ENCODE measurements around the gene TSPAN9. TPM values are rescaled to one million over a fixed set of nuclear protein-coding genes. Genes with fewer than 3 reads are reported as not detected.

The TSPAN9 gene
- total and polyA plus RNA-seq, 4 donors = 17.4 to 62.9 (median 34.2) TPM

DNA sequence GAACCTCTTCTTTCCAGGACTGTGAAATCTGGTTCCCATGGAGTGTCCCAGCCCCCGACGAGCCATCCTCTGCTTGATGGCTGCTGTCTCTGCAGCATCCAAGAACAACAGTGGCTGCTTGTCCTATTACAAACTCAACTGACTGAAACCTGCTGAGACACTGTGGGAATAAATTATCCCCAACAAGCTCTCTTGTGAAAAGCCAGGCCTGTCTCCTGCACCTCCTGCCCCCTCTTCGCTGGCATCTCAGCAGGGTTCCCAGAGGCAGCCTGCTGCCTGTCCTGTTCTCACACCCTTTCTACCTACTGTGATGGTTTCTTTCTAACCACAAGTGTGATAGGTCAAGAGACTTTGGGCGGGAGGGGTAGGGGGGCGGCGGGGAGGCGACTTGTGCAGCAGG lies 180.2 kb downstream of the TSPAN9 start:
- H3K27ac ChIP-seq (ENCODE audit: low read depth in 1 of 2, low read length in 2 of 2) = no peak overlapping the region
- WGBS = 94% methylated on average over 7 of the region's 7 CpGs
- TF ChIP-seq, protein P1, sequence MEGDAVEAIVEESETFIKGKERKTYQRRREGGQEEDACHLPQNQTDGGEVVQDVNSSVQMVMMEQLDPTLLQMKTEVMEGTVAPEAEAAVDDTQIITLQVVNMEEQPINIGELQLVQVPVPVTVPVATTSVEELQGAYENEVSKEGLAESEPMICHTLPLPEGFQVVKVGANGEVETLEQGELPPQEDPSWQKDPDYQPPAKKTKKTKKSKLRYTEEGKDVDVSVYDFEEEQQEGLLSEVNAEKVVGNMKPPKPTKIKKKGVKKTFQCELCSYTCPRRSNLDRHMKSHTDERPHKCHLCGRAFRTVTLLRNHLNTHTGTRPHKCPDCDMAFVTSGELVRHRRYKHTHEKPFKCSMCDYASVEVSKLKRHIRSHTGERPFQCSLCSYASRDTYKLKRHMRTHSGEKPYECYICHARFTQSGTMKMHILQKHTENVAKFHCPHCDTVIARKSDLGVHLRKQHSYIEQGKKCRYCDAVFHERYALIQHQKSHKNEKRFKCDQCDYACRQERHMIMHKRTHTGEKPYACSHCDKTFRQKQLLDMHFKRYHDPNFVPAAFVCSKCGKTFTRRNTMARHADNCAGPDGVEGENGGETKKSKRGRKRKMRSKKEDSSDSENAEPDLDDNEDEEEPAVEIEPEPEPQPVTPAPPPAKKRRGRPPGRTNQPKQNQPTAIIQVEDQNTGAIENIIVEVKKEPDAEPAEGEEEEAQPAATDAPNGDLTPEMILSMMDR (IDR thresholded peaks at IDR 0.05; ENCODE audit: low read depth, low read length, missing input control) = no peak
- TF ChIP-seq HNF4A (conservative IDR thresholded peaks at IDR 0.05) (no peak), FOXA1 (IDR thresholded peaks at IDR 0.05) (no peak), EGR1 (IDR thresholded peaks at IDR 0.05; ENCODE audit: low read depth in 2 of 2) (no peak), FOXA2 (IDR thresholded peaks at IDR 0.05) (no peak), SP1 (IDR thresholded peaks at IDR 0.05) (no peak), GABPA (IDR thresholded peaks at IDR 0.05 in 1 of 2, conservative IDR thresholded peaks at IDR 0.05 in 1 of 2) (no peak), JUND (IDR thresholded peaks at IDR 0.05) (no peak), YY1 (IDR thresholded peaks at IDR 0.05) (no peak), NR2F2 (IDR thresholded peaks at IDR 0.05) (no peak), ATF3 (IDR thresholded peaks at IDR 0.05) (no peak)
- TF ChIP-seq, protein P2, sequence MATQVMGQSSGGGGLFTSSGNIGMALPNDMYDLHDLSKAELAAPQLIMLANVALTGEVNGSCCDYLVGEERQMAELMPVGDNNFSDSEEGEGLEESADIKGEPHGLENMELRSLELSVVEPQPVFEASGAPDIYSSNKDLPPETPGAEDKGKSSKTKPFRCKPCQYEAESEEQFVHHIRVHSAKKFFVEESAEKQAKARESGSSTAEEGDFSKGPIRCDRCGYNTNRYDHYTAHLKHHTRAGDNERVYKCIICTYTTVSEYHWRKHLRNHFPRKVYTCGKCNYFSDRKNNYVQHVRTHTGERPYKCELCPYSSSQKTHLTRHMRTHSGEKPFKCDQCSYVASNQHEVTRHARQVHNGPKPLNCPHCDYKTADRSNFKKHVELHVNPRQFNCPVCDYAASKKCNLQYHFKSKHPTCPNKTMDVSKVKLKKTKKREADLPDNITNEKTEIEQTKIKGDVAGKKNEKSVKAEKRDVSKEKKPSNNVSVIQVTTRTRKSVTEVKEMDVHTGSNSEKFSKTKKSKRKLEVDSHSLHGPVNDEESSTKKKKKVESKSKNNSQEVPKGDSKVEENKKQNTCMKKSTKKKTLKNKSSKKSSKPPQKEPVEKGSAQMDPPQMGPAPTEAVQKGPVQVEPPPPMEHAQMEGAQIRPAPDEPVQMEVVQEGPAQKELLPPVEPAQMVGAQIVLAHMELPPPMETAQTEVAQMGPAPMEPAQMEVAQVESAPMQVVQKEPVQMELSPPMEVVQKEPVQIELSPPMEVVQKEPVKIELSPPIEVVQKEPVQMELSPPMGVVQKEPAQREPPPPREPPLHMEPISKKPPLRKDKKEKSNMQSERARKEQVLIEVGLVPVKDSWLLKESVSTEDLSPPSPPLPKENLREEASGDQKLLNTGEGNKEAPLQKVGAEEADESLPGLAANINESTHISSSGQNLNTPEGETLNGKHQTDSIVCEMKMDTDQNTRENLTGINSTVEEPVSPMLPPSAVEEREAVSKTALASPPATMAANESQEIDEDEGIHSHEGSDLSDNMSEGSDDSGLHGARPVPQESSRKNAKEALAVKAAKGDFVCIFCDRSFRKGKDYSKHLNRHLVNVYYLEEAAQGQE (IDR thresholded peaks at IDR 0.05) = no peak
- peaks cover 6 to 30% (median 26%) of the 10 kb centered on the region in 4 donors for H3K4me1 ChIP-seq (ENCODE audit: control insufficient read depth in 4 of 4, insufficient read depth in 4 of 4, low read length in 3 of 4)
- peaks cover 0 to 5% (median under 1%) of the 10 kb centered on the region in 4 donors for H3K36me3 ChIP-seq (ENCODE audit: control insufficient read depth in 4 of 4, insufficient read depth in 3 of 4, low read depth in 1 of 4, low read length in 3 of 4)
- H3K9me3 ChIP-seq (ENCODE audit: control insufficient read depth in 4 of 4, low read length in 3 of 4) = no peaks in the 10 kb centered on the region
- H3K4me3 ChIP-seq (ENCODE audit: low read depth in 1 of 3, low read length in 3 of 3) = no peak overlapping the region
- no peak for DNase-seq (ENCODE audit: low spot score)
- H3K27me3 ChIP-seq (ENCODE audit: control insufficient read depth in 4 of 4, insufficient read depth in 4 of 4, low read length in 3 of 4) = no peaks in the 10 kb centered on the region
- H3K9ac ChIP-seq (ENCODE audit: low read depth in 1 of 2, low read length in 2 of 2) = no peak overlapping the region

GRCh38 chr12:3259973-3260372 lies 182.8 kb downstream of the TSPAN9 start:
- Histone ChIP-seq H3K27ac (ENCODE audit: low read depth in 1 of 2, low read length in 2 of 2) (no peak overlapping the region), H3K27me3 (ENCODE audit: control insufficient read depth in 4 of 4, insufficient read depth in 4 of 4, low read length in 3 of 4) (no peaks in the 10 kb centered on the region), H3K36me3 (ENCODE audit: control insufficient read depth in 4 of 4, insufficient read depth in 3 of 4, low read depth in 1 of 4, low read length in 3 of 4) (peaks cover 0 to 8% (median 0%) of the 10 kb centered on the region in 4 donors), H3K4me3 (ENCODE audit: low read depth in 1 of 3, low read length in 3 of 3) (no peak overlapping the region), H3K9ac (ENCODE audit: low read depth in 1 of 2, low read length in 2 of 2) (no peak overlapping the region), H3K4me1 (ENCODE audit: control insufficient read depth in 4 of 4, insufficient read depth in 4 of 4, low read length in 3 of 4) (peaks cover 13 to 45% (median 41%) of the 10 kb centered on the region in 4 donors), H3K9me3 (ENCODE audit: control insufficient read depth in 4 of 4, low read length in 3 of 4) (no peaks in the 10 kb centered on the region)
- no peak for DNase-seq (ENCODE audit: low spot score)
- WGBS = 89% methylated on average over 8 of the region's 8 CpGs
- TF ChIP-seq GABPA (IDR thresholded peaks at IDR 0.05 in 1 of 2, conservative IDR thresholded peaks at IDR 0.05 in 1 of 2) = no peak
- no peak for TF ChIP-seq SP1 (IDR thresholded peaks at IDR 0.05)
- no peak for TF ChIP-seq HNF4G (IDR thresholded peaks at IDR 0.05)
- TF ChIP-seq ATF3 (IDR thresholded peaks at IDR 0.05) = no peak
- no peak for TF ChIP-seq YY1 (IDR thresholded peaks at IDR 0.05)
- no peak for TF ChIP-seq MAX (IDR thresholded peaks at IDR 0.05)
- TF ChIP-seq, protein P1 (IDR thresholded peaks at IDR 0.05; ENCODE audit: low read depth, low read length, missing input control) = no peak

Measured in liver (tissue), 9 donors.